ENCODE results near the gene COL26A1. TPM values are rescaled to one million over a fixed set of nuclear protein-coding genes. Genes with fewer than 3 reads are reported as not detected.

COL26A1 gene
- total RNA-seq, 1 donor from 2014 or later: 155 TPM

DNA sequence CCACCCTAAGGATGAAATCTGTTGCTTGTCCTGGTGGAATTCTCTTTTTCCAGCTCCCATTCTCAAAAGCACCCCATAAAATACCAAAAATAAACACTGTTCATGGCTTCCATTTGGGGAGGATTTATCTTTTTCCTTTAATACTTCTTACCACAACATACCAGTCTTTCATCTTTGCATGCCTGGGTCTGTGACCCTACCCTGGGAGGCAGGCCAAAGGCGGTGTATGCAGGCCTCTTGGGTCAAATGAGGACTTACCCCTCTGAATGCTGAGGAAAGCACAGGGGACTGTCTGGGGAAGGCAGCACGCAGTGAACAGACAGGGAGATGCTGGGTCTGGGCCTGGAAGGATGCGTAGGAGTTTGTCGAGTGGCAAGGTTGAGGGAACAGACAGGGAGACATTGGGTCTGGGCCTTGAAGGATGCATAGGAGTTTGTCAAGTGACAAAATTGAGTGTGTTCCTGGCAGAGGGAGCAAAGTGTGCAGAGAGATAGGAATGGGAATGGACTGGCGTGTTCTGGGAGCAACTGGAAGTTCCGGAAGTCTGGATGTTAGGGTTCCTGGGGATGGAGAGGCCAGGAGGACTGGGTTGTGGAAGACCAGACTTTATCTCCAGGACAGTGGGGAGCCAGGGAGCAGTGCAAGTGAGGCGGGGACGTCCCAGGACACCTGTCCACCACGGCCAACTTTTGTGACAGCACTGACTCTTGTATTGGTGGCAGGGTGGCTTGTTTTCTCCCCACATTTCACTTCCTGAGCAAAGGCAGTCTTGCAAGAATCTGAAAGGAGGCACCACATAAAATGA is 225.7 kb downstream of the COL26A1 start:
- H3K9me3 Mint-ChIP-seq (ENCODE audit: low read depth): peaks cover 8% of the 10 kb centered on the region
- H3K4me3 Mint-ChIP-seq (ENCODE audit: unreplicated experiment): no peak overlapping the region
- no peak for DNase-seq (ENCODE audit: low spot score)
- H3K36me3 Mint-ChIP-seq (ENCODE audit: low read depth): peaks cover 4% of the 10 kb centered on the region
- TF ChIP-seq, protein P1, sequence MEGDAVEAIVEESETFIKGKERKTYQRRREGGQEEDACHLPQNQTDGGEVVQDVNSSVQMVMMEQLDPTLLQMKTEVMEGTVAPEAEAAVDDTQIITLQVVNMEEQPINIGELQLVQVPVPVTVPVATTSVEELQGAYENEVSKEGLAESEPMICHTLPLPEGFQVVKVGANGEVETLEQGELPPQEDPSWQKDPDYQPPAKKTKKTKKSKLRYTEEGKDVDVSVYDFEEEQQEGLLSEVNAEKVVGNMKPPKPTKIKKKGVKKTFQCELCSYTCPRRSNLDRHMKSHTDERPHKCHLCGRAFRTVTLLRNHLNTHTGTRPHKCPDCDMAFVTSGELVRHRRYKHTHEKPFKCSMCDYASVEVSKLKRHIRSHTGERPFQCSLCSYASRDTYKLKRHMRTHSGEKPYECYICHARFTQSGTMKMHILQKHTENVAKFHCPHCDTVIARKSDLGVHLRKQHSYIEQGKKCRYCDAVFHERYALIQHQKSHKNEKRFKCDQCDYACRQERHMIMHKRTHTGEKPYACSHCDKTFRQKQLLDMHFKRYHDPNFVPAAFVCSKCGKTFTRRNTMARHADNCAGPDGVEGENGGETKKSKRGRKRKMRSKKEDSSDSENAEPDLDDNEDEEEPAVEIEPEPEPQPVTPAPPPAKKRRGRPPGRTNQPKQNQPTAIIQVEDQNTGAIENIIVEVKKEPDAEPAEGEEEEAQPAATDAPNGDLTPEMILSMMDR (IDR thresholded peaks at IDR 0.05): no peak
- H3K4me1 Mint-ChIP-seq (ENCODE audit: low read depth): peaks cover 3% of the 10 kb centered on the region
- no peaks in the 10 kb centered on the region for H3K27me3 Mint-ChIP-seq (ENCODE audit: low read depth)
- no peak overlapping the region for H3K27ac Mint-ChIP-seq (ENCODE audit: unreplicated experiment)

GRCh38 chr7:101589052-101589451 is 226.4 kb downstream of the COL26A1 start:
- Mint-ChIP-seq H3K27me3 (ENCODE audit: low read depth) (no peaks in the 10 kb centered on the region), H3K9me3 (ENCODE audit: low read depth) (peaks cover 3% of the 10 kb centered on the region), H3K4me3 (ENCODE audit: unreplicated experiment) (no peak overlapping the region), H3K36me3 (ENCODE audit: low read depth) (peaks cover 2% of the 10 kb centered on the region), H3K27ac (ENCODE audit: unreplicated experiment) (no peak overlapping the region), H3K4me1 (ENCODE audit: low read depth) (peaks cover 3% of the 10 kb centered on the region)
- DNase-seq (ENCODE audit: low spot score): no peak
- TF ChIP-seq, protein P1 (IDR thresholded peaks at IDR 0.05): no peak

DNA sequence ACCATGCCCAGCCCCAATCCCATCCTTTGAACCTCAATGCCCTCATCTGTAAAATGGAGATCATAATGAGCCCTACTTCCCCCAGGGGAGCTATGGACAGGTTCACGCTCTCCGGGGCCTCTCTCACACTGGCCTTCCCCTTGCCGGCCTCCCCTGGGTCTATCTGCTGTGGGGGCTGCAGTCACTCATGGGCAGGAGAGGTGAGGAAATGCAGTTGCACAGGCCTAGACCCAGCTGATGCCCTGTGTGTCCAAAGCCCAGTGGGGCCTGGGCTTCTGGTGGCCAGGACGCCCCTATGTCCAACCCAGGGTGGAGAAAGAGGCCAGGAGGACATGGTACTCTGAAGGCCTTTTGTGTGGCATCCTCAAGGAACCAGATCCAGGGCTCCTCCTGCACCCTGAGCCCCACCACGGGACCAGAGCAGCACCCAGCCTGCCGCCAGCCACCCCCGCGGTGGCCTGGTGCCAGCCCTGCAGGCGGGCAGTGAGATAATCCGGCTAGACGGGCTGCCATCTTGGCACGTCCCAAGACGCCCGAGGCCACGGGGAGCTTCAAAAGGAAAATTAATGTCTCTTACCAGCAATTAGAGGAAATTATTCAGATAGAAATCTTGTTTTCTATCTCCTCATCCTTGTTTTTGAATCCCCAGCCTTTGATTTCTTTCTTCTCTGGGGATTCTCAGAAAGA is 227.4 kb downstream of the COL26A1 start:
- DNase-seq (ENCODE audit: low spot score): no peak
- Mint-ChIP-seq H3K36me3 (ENCODE audit: low read depth) (peaks cover 2% of the 10 kb centered on the region), H3K27me3 (ENCODE audit: low read depth) (peaks cover 2% of the 10 kb centered on the region), H3K4me3 (ENCODE audit: unreplicated experiment) (no peak overlapping the region), H3K9me3 (ENCODE audit: low read depth) (peaks cover 3% of the 10 kb centered on the region), H3K27ac (ENCODE audit: unreplicated experiment) (no peak overlapping the region), H3K4me1 (ENCODE audit: low read depth) (no peaks in the 10 kb centered on the region)
- TF ChIP-seq, protein P1 (IDR thresholded peaks at IDR 0.05): no peak

DNA sequence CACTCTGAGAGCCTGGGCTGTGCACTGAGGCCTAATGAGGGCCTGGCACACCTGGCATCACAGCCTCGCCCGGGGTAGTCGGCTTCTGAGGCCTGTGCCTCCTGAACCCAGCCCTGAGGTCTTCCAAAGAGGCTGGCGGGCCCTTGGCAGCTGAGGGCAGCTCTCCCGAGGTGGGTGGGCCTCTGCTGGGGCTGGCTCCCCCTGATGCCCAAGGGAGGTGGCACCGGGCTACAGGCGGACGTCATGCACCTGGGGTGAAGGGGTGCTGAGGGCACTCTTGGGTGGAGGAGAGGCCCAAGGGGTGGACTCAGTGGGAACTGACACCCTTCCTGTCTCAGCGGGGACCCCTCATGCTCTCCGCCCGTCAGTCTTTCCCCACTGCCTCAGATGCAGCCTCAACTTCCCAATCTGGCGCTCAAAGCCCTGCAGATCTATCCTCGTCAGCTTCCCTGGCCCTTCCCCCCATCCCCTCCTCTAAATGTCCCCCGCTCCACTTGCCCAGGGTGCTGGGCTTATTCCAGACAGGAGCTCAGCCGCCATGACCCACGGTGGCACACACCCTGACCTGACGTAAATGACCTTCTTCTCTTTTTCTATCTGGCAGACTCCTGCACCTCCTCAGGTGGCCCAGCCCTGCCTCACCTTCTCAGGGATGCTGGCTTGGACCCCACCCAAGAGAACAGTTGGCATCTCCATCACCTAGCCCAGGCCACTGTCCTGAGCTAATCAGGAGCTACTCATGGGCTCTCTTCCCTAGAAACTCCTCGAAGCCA is 228.2 kb downstream of the COL26A1 start:
- TF ChIP-seq, protein P1 (IDR thresholded peaks at IDR 0.05): no peak
- Mint-ChIP-seq H3K27me3 (ENCODE audit: low read depth) (peaks cover 5% of the 10 kb centered on the region), H3K36me3 (ENCODE audit: low read depth) (peaks cover 2% of the 10 kb centered on the region), H3K9me3 (ENCODE audit: low read depth) (peaks cover 3% of the 10 kb centered on the region), H3K4me1 (ENCODE audit: low read depth) (no peaks in the 10 kb centered on the region), H3K4me3 (ENCODE audit: unreplicated experiment) (no peak overlapping the region), H3K27ac (ENCODE audit: unreplicated experiment) (no peak overlapping the region)
- DNase-seq (ENCODE audit: low spot score): no peak

DNA sequence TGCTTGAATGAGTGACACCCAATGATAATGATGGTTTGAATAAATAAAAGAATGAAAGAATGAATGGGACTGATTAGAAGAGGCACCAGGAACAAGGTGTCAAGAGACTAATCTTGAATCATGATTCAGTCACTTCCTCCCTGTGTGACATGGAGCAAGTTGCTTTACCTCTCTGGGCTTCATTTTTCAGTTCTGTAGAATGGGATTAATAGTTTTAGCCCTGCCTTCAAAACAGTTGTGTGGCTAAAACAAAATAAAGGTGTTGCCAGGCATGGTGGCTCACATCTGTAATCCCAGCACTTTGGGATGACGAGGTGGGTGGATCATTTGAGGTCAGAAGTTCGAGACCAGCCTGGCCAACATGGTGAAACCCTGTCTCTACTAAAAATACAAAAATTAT is 228.8 kb downstream of the COL26A1 start:
- peaks cover 2% of the 10 kb centered on the region for H3K36me3 Mint-ChIP-seq (ENCODE audit: low read depth)
- H3K27ac Mint-ChIP-seq (ENCODE audit: unreplicated experiment): no peak overlapping the region
- H3K27me3 Mint-ChIP-seq (ENCODE audit: low read depth): peaks cover 7% of the 10 kb centered on the region
- H3K4me3 Mint-ChIP-seq (ENCODE audit: unreplicated experiment): no peak overlapping the region
- no peak for DNase-seq (ENCODE audit: low spot score)
- H3K4me1 Mint-ChIP-seq (ENCODE audit: low read depth): no peaks in the 10 kb centered on the region
- H3K9me3 Mint-ChIP-seq (ENCODE audit: low read depth): peaks cover 3% of the 10 kb centered on the region
- TF ChIP-seq, protein P1 (IDR thresholded peaks at IDR 0.05): no peak
